Measurements from ENCODE around the gene LRCH1.

GRCh38 chr13:46801858-46802257, 248.9 kb downstream of the LRCH1 start:
- TF ChIP-seq, protein P1, sequence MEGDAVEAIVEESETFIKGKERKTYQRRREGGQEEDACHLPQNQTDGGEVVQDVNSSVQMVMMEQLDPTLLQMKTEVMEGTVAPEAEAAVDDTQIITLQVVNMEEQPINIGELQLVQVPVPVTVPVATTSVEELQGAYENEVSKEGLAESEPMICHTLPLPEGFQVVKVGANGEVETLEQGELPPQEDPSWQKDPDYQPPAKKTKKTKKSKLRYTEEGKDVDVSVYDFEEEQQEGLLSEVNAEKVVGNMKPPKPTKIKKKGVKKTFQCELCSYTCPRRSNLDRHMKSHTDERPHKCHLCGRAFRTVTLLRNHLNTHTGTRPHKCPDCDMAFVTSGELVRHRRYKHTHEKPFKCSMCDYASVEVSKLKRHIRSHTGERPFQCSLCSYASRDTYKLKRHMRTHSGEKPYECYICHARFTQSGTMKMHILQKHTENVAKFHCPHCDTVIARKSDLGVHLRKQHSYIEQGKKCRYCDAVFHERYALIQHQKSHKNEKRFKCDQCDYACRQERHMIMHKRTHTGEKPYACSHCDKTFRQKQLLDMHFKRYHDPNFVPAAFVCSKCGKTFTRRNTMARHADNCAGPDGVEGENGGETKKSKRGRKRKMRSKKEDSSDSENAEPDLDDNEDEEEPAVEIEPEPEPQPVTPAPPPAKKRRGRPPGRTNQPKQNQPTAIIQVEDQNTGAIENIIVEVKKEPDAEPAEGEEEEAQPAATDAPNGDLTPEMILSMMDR (IDR thresholded peaks at IDR 0.05), result no peak
- TF ChIP-seq POLR2A (IDR thresholded peaks at IDR 0.05), result no peak

Measured in lower leg skin (tissue), 3 donors.